Esophagus muscularis mucosa (tissue), 3 donors: ENCODE results near the gene ANAPC10.

Experiments
- CTCF ChIP-seq, 3 experiments: fragments of 200-600 bp in 2 of 3; fragments of 450-650 bp in 1 of 3; sonication (generic) in 2 of 3; IDR thresholded peaks; one replicate each; pipeline ENCODE4 v1.5.1; 2017 to 2019; ENCODE audit warnings: antibody characterized with exemption in 3 of 3, mild to moderate bottlenecking in 2 of 3, moderate library complexity in 1 of 3
- POLR2AphosphoS5 ChIP-seq, 2 donors: sonication (generic); formaldehyde crosslinking; IDR thresholded peaks; one replicate each; pipeline ENCODE4 v1.6.1; 2017; ENCODE audit warnings: antibody characterized with exemption in 2 of 2

GRCh38 chr4:144989306-144989705 is 108.7 kb downstream of the ANAPC10 start:
- TF ChIP-seq CTCF (IDR thresholded peaks at IDR 0.05) (no peak), POLR2AphosphoS5 (IDR thresholded peaks at IDR 0.05) (no peak)
